Dendritic cell treated with granulocyte-macrophage colony-stimulating factor and Interleukin-4, amounts not matched to agents 40 ng/mL and 50 ng/mL, for 4 days (primary cell): ENCODE data around the gene MBD2.

Experiments used
- H3K27ac Mint-ChIP-seq: one replicate; pipeline ENCODE4 v1.8.0; 2022; ENCODE audit warnings: mild to moderate bottlenecking, mixed read lengths
- H3K27me3 Mint-ChIP-seq: one replicate; pipeline ENCODE4 v1.8.0; 2022; ENCODE audit warnings: mild to moderate bottlenecking, mixed read lengths
- H3K36me3 Mint-ChIP-seq: one replicate; pipeline ENCODE4 v1.8.0; 2022; ENCODE audit warnings: low read depth, mixed read lengths
- H3K4me1 Mint-ChIP-seq: one replicate; pipeline ENCODE4 v1.8.0; 2022; ENCODE audit warnings: low read depth, mixed read lengths
- H3K4me3 Mint-ChIP-seq: one replicate; pipeline ENCODE4 v1.8.0; 2022; ENCODE audit warnings: mild to moderate bottlenecking, moderate library complexity, mixed read lengths
- H3K9me3 Mint-ChIP-seq: one replicate; pipeline ENCODE4 v1.8.0; 2022; ENCODE audit warnings: mixed read lengths
- intact Hi-C: fragments of 100-400 bp; cut with micrococcal nuclease; formaldehyde crosslinking; loops from one replicate; pipeline ENCODE4 v1.15.0; 2022

Gene MBD2

DNA sequence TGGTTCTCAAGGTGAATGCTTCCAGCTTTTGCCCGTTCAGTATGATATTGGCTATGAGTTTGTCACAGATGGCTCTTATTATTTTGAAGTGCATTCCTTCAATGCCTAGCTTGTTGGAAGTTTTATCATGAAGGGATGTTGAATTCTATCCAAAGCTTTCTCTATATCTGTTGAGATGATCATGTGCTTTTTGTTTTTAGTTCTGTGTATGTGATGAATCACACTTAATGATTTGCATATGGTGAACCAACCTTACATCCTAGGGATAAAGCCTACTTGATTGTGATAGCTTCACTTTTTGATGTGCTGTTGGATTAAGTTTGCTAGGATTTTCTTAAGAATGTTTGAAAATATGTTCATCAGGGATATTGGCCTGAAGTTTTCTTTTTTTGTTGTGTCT is 112.1 kb downstream of the MBD2 start:
- H3K4me1 Mint-ChIP-seq, result no peaks in the 10 kb centered on the region
- H3K27me3 Mint-ChIP-seq, result peaks cover 7% of the 10 kb centered on the region
- H3K27ac Mint-ChIP-seq, result no peak overlapping the region
- intact Hi-C loops, result loop anchor here (10.0 kb wide), 1 partner anchor 198 kb away; no protein-coding TSS in a partner anchor
- no peak overlapping the region for H3K4me3 Mint-ChIP-seq
- H3K9me3 Mint-ChIP-seq, result no peaks in the 10 kb centered on the region
- no peaks in the 10 kb centered on the region for H3K36me3 Mint-ChIP-seq

DNA sequence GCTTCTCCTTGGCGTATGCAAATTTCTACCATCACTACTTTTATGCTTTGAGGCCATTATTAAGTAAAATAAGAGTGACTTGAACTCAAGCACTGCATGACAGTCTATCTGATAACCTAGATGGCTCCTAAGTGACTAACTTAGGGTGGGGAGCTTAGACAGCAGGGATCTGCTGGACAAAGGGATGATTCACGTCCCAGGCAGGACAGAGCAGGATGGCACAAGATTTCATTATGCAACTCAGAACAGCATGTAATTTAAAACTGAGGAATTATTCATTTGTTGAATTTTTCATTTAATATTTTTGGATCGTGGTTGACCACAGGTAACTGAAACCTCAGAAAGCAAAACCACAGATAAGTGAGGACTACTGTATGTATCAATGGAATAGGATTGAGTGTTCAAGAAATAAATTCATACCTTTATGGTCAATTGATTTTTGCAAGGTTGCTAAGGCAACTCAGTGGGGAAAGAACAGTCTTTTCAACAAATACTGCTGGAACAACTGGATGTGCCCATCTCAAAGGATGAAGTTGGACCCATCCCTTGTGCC is 115.3 kb downstream of the MBD2 start:
- Mint-ChIP-seq H3K36me3 (no peaks in the 10 kb centered on the region), H3K27me3 (peaks cover 7% of the 10 kb centered on the region), H3K4me1 (no peaks in the 10 kb centered on the region), H3K27ac (no peak overlapping the region), H3K9me3 (no peaks in the 10 kb centered on the region), H3K4me3 (no peak overlapping the region)
- intact Hi-C loops, result no loop called here

DNA sequence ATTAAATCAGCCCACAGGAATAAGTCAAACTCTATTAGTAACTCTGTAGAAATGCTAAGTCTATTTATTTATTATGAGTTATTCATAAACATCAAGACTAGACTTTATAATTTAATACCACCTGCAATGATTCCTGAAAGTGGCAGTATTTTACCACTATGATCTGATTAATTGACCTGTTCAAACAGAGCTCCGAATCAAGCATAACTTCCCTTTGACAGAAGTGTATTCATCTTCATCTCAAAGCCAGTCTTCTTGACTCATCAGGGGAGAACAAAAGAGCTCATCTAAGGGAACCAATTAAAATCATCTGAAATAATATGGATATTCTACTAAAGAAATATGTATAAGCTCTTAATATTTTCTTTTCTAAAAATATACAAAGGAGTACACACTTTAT is 122.3 kb downstream of the MBD2 start:
- intact Hi-C loops, result no loop called here
- H3K9me3 Mint-ChIP-seq, result peaks cover 12% of the 10 kb centered on the region
- peaks cover 6% of the 10 kb centered on the region for H3K27me3 Mint-ChIP-seq
- H3K4me3 Mint-ChIP-seq, result no peak overlapping the region
- H3K27ac Mint-ChIP-seq, result no peak overlapping the region
- no peaks in the 10 kb centered on the region for H3K36me3 Mint-ChIP-seq
- H3K4me1 Mint-ChIP-seq, result no peaks in the 10 kb centered on the region
